ENCODE measurements around the gene NMU. TPM values are rescaled to one million over a fixed set of nuclear protein-coding genes. Genes with fewer than 3 reads are reported as not detected.

NMU gene
- polyA plus RNA-seq, 1 donor (not counting 4 experiments of a cell fraction or from before 2014, with no cell fraction given) = 12.0 TPM

DNA sequence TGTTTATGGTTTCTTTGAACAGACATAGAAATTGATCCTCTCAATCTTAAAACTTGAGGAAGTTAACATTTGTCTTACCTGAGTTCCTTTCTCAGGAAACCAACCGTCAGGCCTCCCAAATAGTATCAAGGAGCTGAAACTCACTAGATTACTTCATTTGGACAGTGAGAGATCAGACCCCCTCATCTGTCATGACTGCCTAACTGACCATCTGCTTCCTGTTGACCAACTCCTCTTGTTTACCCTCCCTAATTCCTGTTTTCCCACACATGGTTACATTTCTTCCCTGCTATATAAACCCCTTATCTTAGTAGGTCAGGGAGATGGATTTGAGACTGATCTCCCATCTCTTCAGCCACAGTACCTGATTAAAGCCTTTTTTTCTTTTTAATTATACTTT is 46.2 kb upstream of the NMU start:
- Histone ChIP-seq H3K9me1 (ENCODE audit: control insufficient read depth, extremely low read depth, insufficient read depth, low read length) (no peaks in the 10 kb centered on the region), H3K27ac (ENCODE audit: control insufficient read depth, insufficient read depth, low read length) (no peak overlapping the region), H4K20me1 (ENCODE audit: control insufficient read depth, extremely low read depth, insufficient read depth, low read length) (no peaks in the 10 kb centered on the region), H3K9me3 (ENCODE audit: control insufficient read depth, low read depth, low read length) (no peaks in the 10 kb centered on the region), H3K36me3 (ENCODE audit: control insufficient read depth in 2 of 2, extremely low read depth in 1 of 2, insufficient read depth in 2 of 2, low read length in 2 of 2) (no peaks in the 10 kb centered on the region), H2AFZ (ENCODE audit: control insufficient read depth, low read length) (no peak overlapping the region), H3K4me1 (ENCODE audit: control insufficient read depth, extremely low read depth, insufficient read depth, low read length) (no peaks in the 10 kb centered on the region), H3K4me2 (ENCODE audit: control insufficient read depth, extremely low read depth, insufficient read depth, low read depth, low read length) (no peak overlapping the region), H3K27me3 (ENCODE audit: control insufficient read depth, extremely low read depth, insufficient read depth, low read length) (no peaks in the 10 kb centered on the region), H3K79me2 (ENCODE audit: control insufficient read depth, insufficient read depth, low read length) (no peaks in the 10 kb centered on the region), H3K9ac (ENCODE audit: control insufficient read depth, extremely low read depth, insufficient read depth, low read length) (no peak overlapping the region), H3K4me3 (ENCODE audit: control insufficient read depth in 2 of 3, extremely low read depth in 1 of 3, insufficient read depth in 2 of 3, low read depth in 1 of 3, low read length in 3 of 3) (no peak overlapping the region)
- FAIRE-seq (no peak), DNase-seq (ENCODE audit: low read depth, low spot score) (no peak)
- TF ChIP-seq EZH2 (IDR thresholded peaks at IDR 0.05; ENCODE audit: low read length) (no peak), CTCF (optimal IDR thresholded peaks at IDR 0.05 in 1 of 3, IDR thresholded peaks at IDR 0.05 in 1 of 3, conservative IDR thresholded peaks at IDR 0.05 in 1 of 3; ENCODE audit: extremely low read depth in 1 of 3, insufficient read depth in 2 of 3, low read length in 3 of 3) (no peak)
- dilution Hi-C loops (cut with MboI; ENCODE audit: extremely low pct_ligation_motif_present, low sequenced_read_pairs) = no loop called here

DNA sequence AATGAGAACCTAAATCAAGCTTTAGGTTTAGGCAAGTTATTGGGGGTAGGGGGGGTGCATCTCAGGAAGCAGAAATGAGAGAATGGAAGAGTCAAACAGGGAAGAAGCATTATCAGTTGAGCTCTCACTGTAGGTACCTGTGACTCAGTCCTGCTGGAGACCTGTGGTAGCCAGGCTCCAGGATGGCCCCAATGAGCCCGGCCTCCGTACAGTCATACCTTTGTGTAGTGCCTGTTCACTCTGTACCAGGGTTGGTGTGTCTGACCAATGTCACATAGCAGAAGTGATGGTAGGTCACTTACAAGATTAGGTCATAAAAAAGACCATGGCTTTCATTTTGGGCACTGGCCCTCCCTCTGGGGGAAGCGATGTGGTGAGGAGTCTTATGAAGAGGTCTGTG is 45.3 kb upstream of the NMU start:
- H3K9ac ChIP-seq (ENCODE audit: control insufficient read depth, extremely low read depth, insufficient read depth, low read length) = no peak overlapping the region
- H2AFZ ChIP-seq (ENCODE audit: control insufficient read depth, low read length) = no peak overlapping the region
- FAIRE-seq (no peak), DNase-seq (ENCODE audit: low read depth, low spot score) (no peak)
- no peaks in the 10 kb centered on the region for H3K27me3 ChIP-seq (ENCODE audit: control insufficient read depth, extremely low read depth, insufficient read depth, low read length)
- H3K36me3 ChIP-seq (ENCODE audit: control insufficient read depth in 2 of 2, extremely low read depth in 1 of 2, insufficient read depth in 2 of 2, low read length in 2 of 2) = no peaks in the 10 kb centered on the region
- no peaks in the 10 kb centered on the region for H3K79me2 ChIP-seq (ENCODE audit: control insufficient read depth, insufficient read depth, low read length)
- H3K4me1 ChIP-seq (ENCODE audit: control insufficient read depth, extremely low read depth, insufficient read depth, low read length) = no peaks in the 10 kb centered on the region
- no peak overlapping the region for H3K4me3 ChIP-seq (ENCODE audit: control insufficient read depth in 2 of 3, extremely low read depth in 1 of 3, insufficient read depth in 2 of 3, low read depth in 1 of 3, low read length in 3 of 3)
- no peak for TF ChIP-seq EZH2 (IDR thresholded peaks at IDR 0.05; ENCODE audit: low read length)
- no peak for TF ChIP-seq CTCF (optimal IDR thresholded peaks at IDR 0.05 in 1 of 3, IDR thresholded peaks at IDR 0.05 in 1 of 3, conservative IDR thresholded peaks at IDR 0.05 in 1 of 3; ENCODE audit: extremely low read depth in 1 of 3, insufficient read depth in 2 of 3, low read length in 3 of 3)
- no peak overlapping the region for H3K4me2 ChIP-seq (ENCODE audit: control insufficient read depth, extremely low read depth, insufficient read depth, low read depth, low read length)
- no peaks in the 10 kb centered on the region for H4K20me1 ChIP-seq (ENCODE audit: control insufficient read depth, extremely low read depth, insufficient read depth, low read length)
- H3K9me3 ChIP-seq (ENCODE audit: control insufficient read depth, low read depth, low read length) = no peaks in the 10 kb centered on the region
- H3K27ac ChIP-seq (ENCODE audit: control insufficient read depth, insufficient read depth, low read length) = no peak overlapping the region
- dilution Hi-C loops (cut with MboI; ENCODE audit: extremely low pct_ligation_motif_present, low sequenced_read_pairs) = no loop called here
- no peaks in the 10 kb centered on the region for H3K9me1 ChIP-seq (ENCODE audit: control insufficient read depth, extremely low read depth, insufficient read depth, low read length)
